Lower leg skin (tissue), 3 donors: Measurements from ENCODE around the gene ACOXL.

ENCODE experiments used
- POLR2A ChIP-seq, 2 donors: fragments of 450-650 bp; IDR thresholded peaks; one replicate each; pipeline ENCODE4 v1.6.1; 2016 to 2017; ENCODE audit warnings: antibody characterized with exemption in 2 of 2, mild to moderate bottlenecking in 1 of 2, moderate library complexity in 1 of 2
- TF ChIP-seq, protein P1 (sequence below), 3 donors: fragments of 450-650 bp; IDR thresholded peaks; one replicate each; pipeline ENCODE4 v1.5.1; 2016; ENCODE audit warnings: antibody characterized with exemption in 3 of 3, mild to moderate bottlenecking in 3 of 3, moderate library complexity in 2 of 3

DNA sequence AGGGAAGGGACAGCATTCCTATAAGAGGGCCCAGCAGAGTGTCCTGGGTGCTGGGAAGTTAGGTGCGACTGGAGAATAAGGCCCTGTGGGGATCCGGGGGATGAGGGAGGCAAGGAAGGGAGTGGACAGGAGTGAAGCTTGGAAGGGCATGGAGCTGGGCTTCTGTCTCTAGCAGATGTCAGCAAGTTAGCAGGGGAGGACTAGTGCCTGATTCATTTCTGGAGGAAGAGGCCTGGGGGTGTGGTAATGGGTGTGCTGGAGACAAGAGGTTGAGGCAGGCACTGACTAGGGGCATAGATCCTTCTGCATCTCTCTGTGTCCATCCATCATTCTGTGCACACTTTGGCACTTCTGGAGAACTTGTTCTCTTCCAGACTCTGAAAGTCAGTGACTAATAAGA, 134.7 kb downstream of the ACOXL start:
- TF ChIP-seq, protein P1, sequence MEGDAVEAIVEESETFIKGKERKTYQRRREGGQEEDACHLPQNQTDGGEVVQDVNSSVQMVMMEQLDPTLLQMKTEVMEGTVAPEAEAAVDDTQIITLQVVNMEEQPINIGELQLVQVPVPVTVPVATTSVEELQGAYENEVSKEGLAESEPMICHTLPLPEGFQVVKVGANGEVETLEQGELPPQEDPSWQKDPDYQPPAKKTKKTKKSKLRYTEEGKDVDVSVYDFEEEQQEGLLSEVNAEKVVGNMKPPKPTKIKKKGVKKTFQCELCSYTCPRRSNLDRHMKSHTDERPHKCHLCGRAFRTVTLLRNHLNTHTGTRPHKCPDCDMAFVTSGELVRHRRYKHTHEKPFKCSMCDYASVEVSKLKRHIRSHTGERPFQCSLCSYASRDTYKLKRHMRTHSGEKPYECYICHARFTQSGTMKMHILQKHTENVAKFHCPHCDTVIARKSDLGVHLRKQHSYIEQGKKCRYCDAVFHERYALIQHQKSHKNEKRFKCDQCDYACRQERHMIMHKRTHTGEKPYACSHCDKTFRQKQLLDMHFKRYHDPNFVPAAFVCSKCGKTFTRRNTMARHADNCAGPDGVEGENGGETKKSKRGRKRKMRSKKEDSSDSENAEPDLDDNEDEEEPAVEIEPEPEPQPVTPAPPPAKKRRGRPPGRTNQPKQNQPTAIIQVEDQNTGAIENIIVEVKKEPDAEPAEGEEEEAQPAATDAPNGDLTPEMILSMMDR (IDR thresholded peaks at IDR 0.05) = no peak
- TF ChIP-seq POLR2A (IDR thresholded peaks at IDR 0.05) = no peak
